Endothelial cell (in vitro differentiated cells): ENCODE results near the gene SREBF1. TPM values are rescaled to one million over a fixed set of nuclear protein-coding genes. Genes with fewer than 3 reads are reported as not detected.

Experiments
- DNase-seq: peaks from one replicate; pipeline ENCODE4 v3.0.0; 2021; ENCODE audit warnings: low spot score
- H3K27ac Mint-ChIP-seq: one replicate; pipeline ENCODE4 v1.8.0; 2021; ENCODE audit warnings: mixed read lengths, inconsistent platforms; ENCODE audit not compliant: unreplicated experiment
- H3K27me3 Mint-ChIP-seq: one replicate; pipeline ENCODE4 v1.8.0; 2021; ENCODE audit warnings: mild to moderate bottlenecking, moderate library complexity, mixed read lengths, inconsistent platforms; ENCODE audit not compliant: unreplicated experiment
- H3K36me3 Mint-ChIP-seq: one replicate; pipeline ENCODE4 v1.8.0; 2021; ENCODE audit warnings: mild to moderate bottlenecking, low read depth, mixed read lengths, inconsistent platforms; ENCODE audit not compliant: unreplicated experiment
- H3K4me1 Mint-ChIP-seq: one replicate; pipeline ENCODE4 v1.8.0; 2021; ENCODE audit warnings: mild to moderate bottlenecking, mixed read lengths, inconsistent platforms; ENCODE audit not compliant: unreplicated experiment
- H3K4me3 Mint-ChIP-seq: one replicate; pipeline ENCODE4 v1.8.0; 2021; ENCODE audit warnings: mild to moderate bottlenecking, mixed read lengths, inconsistent platforms; ENCODE audit not compliant: unreplicated experiment
- H3K9me3 Mint-ChIP-seq: one replicate; pipeline ENCODE4 v1.8.0; 2021; ENCODE audit warnings: mixed read lengths, inconsistent platforms; ENCODE audit not compliant: unreplicated experiment
- total RNA-seq: library from RNA; stranded (reverse); fragmentation: NEBNext Ultra II Directional; extraction: Animal tissue kit (Norgen Biotek cat#: 25700); gene quantifications from one replicate; pipeline ENCODE4 v1.2.1, GENCODE V29; 2021; ENCODE audit not compliant: unreplicated experiment
- TF ChIP-seq, protein P1 (sequence below): fragments of 200-600 bp; sonication (generic); IDR thresholded peaks from one replicate; pipeline ENCODE4 v1.5.0; 2021; ENCODE audit warnings: antibody characterized with exemption; ENCODE audit not compliant: unreplicated experiment

The SREBF1 gene
- total RNA-seq, 1 donor from 2014 or later, result 146 TPM

DNA sequence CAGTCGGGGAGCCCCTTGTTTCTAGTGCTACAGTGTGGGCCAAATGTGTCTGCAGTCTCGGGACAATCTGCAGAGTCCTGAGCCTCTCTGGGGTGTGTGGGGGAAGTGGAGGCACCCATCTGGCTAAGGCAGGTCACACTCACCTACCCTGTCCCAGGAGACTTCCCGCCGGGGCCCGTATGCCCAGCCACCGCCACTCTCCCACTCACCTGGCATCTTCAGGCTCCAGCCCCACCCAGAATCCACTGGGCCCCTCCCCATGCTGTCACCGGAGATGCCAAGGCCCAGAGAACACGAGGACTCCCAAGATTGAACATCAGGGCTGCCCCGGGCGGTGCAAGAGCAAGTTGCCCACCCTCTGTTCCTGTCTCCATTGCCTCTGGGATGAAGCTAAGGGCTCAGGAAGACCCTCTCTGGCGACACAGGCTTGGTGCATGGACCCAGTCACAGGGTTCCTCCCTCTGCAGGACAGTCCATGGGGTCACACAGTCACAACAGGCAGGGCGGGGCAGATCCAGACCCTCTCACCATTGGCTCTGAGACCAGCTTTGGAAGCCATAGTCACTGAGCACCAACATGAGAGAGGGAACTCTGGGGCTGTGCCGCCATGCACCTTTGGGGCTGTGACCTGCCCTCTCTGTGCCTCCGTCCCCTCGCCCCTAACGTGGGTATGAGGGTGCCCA, 38.1 kb downstream of the SREBF1 start:
- Mint-ChIP-seq H3K27ac (no peak overlapping the region), H3K4me3 (no peak overlapping the region), H3K27me3 (peaks cover 12% of the 10 kb centered on the region), H3K36me3 (peaks cover 26% of the 10 kb centered on the region), H3K4me1 (no peaks in the 10 kb centered on the region), H3K9me3 (no peaks in the 10 kb centered on the region)
- DNase-seq, result no peak
- TF ChIP-seq, protein P1, sequence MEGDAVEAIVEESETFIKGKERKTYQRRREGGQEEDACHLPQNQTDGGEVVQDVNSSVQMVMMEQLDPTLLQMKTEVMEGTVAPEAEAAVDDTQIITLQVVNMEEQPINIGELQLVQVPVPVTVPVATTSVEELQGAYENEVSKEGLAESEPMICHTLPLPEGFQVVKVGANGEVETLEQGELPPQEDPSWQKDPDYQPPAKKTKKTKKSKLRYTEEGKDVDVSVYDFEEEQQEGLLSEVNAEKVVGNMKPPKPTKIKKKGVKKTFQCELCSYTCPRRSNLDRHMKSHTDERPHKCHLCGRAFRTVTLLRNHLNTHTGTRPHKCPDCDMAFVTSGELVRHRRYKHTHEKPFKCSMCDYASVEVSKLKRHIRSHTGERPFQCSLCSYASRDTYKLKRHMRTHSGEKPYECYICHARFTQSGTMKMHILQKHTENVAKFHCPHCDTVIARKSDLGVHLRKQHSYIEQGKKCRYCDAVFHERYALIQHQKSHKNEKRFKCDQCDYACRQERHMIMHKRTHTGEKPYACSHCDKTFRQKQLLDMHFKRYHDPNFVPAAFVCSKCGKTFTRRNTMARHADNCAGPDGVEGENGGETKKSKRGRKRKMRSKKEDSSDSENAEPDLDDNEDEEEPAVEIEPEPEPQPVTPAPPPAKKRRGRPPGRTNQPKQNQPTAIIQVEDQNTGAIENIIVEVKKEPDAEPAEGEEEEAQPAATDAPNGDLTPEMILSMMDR, result no peak

DNA sequence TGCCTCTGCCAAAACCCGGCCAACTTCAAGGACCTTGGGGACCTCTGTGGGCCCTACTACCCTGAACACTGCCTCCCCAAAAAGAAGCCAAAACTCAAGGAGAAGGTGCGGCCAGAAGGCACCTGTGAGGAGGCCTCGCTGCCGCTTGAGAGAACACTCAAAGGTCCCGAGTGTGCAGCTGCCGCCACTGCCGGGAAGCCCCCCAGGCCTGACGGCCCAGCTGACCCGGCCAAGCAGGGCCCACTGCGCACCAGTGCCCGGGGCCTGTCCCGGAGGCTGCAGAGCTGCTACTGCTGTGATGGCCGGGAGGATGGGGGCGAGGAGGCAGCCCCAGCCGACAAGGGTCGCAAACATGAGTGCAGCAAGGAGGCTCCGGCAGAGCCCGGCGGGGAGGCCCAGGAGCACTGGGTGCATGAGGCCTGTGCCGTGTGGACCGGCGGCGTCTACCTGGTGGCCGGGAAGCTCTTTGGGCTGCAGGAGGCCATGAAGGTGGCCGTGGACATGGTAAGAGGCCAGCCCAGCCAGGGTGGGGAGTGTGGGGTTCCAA, 38.7 kb downstream of the SREBF1 start:
- no peak for DNase-seq
- no peak overlapping the region for H3K27ac Mint-ChIP-seq
- H3K4me3 Mint-ChIP-seq, result no peak overlapping the region
- H3K9me3 Mint-ChIP-seq, result no peaks in the 10 kb centered on the region
- TF ChIP-seq, protein P1, result no peak
- peaks cover 27% of the 10 kb centered on the region for H3K36me3 Mint-ChIP-seq
- no peaks in the 10 kb centered on the region for H3K4me1 Mint-ChIP-seq
- peaks cover 14% of the 10 kb centered on the region for H3K27me3 Mint-ChIP-seq

DNA sequence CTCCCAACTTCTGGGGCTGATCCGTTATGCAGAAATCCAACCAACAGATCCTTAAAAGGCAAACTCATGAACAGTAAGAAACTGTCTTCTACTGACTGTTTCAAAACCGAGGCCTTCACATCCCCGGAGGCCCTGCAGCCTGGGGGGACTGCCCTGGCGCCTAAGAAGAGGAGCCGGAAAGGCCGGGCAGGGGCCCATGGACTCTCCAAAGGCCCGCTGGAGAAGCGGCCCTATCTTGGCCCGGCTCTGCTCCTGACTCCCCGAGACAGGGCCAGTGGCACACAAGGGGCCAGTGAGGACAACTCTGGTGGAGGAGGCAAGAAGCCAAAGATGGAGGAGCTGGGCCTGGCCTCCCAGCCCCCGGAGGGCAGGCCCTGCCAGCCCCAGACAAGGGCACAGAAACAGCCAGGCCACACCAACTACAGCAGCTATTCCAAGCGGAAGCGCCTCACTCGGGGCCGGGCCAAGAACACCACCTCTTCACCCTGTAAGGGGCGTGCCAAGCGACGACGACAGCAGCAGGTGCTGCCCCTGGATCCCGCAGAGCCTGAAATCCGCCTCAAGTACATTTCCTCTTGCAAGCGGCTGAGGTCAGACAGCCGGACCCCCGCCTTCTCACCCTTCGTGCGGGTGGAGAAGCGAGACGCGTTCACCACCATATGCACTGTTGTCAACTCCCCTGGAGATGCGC, 39.5 kb downstream of the SREBF1 start:
- Mint-ChIP-seq H3K36me3 (peaks cover 27% of the 10 kb centered on the region), H3K4me3 (no peak overlapping the region), H3K4me1 (peaks cover under 1% of the 10 kb centered on the region), H3K27ac (no peak overlapping the region), H3K9me3 (no peaks in the 10 kb centered on the region), H3K27me3 (peaks cover 14% of the 10 kb centered on the region)
- TF ChIP-seq, protein P1, result no peak
- no peak for DNase-seq

DNA sequence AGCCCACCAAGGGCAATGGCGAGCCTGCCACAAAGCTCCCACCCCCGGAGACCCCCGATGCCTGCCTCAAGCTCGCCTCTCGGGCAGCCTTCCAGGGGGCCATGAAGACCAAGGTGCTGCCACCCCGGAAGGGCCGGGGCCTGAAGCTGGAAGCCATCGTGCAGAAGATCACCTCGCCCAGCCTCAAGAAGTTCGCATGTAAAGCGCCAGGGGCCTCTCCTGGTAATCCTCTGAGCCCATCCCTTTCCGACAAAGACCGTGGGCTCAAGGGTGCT, 40.1 kb downstream of the SREBF1 start:
- Mint-ChIP-seq H3K9me3 (no peaks in the 10 kb centered on the region), H3K4me3 (no peak overlapping the region), H3K36me3 (peaks cover 23% of the 10 kb centered on the region), H3K27me3 (peaks cover 14% of the 10 kb centered on the region), H3K27ac (no peak overlapping the region), H3K4me1 (peaks cover 5% of the 10 kb centered on the region)
- TF ChIP-seq, protein P1, result no peak
- DNase-seq, result no peak
